ENCODE results near the gene C17orf107. TPM values are rescaled to one million over a fixed set of nuclear protein-coding genes. Genes with fewer than 3 reads are reported as not detected.
A peak's percentile ranks its signal among the peaks of the same experiment; 100 is the strongest.
"Not testable (repeated sequence)": the region's sequence is repeated elsewhere in the genome, so short reads cannot be mapped to it uniquely, and the experiment has no call there.

Gene C17orf107
- polyA plus RNA-seq, 4 donors, result 1.0 to 3.3 (median 1.5) TPM

DNA sequence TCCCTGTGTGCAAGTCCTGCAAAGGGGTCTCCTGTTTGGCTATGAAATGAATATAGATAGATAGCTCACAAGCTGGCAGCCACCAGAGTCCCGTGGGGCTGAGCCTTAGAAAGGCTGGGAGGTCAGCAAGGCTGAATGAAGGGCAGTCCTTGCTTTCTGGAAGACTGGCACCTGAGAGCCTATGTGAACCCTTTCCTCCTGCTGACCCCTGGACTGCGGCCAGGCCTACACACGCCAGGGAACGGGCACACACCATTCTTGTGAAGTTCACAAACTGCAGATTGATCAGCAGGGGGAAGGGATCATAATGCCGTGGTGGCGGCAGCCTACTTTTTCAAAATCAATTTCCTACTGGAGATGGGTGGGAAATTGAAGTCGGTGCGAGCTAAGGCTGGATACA, 985 bp upstream of the C17orf107 start:
- no peak for DNase-seq (ENCODE audit: low read depth in 4 of 4, low spot score in 3 of 4)

DNA sequence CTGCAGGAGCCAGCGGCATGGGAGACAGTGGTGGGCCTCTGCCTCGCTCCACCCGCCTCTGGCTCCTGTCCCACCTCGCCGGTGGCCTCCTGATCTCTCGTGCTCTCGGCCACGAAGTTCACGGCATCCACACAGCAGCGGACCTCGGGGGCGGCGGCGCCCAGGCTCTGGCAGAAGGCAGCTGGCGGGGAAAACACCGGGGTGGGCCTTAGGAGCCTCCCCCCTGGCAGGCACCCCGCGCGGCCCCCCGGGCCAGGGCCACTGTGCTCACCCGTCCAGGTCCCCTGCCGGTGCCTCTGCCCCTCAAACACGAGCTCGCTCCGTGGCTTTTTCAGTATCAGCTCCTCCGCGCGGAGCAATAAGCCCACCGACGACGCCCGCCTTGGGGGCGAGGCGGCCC, 409 bp upstream of the C17orf107 start:
- no peak for DNase-seq (ENCODE audit: low read depth in 4 of 4, low spot score in 3 of 4)

DNA sequence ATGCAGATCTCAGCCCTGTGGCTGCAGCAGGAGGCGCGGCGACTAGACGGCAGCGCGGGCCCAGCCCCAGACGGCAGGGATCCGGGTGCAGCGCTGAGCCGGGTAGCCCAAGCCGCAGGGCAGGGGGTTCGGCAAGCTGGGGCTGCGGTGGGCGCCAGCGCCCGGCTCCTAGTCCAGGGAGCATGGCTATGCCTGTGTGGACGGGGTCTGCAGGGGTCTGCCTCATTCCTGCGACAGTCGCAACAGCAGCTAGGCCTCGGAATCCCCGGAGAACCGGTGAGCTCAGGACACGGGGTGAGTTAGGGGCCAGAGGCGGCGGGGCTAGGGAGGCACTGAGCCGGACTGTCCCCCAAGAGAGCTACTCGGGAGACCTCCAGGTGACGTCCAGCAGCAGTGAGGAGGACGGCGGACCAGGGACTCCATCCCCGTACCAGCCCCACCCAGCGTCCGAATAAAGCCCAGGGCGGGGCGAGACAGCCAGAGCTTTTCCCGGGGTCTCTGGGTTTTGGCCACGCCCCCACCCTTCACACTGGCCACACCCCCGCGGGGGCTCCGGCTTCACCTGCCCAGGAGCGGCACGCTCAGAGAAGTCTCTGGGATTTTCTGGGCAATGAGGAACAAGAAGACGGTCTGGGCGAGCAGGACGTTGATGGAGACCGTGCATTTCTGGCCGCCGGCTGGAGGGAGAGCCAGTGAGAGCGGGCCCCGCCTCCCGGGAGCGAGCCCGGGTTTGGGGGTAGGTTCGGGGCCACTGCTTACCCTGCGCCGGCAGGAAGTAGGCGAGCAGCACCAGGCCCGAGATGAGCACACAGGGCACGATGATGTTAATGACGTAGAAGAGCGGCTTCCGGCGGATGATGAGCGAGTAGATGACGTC, 1.1 kb downstream of the C17orf107 start:
- no peak for DNase-seq (ENCODE audit: low read depth in 4 of 4, low spot score in 3 of 4)

DNA sequence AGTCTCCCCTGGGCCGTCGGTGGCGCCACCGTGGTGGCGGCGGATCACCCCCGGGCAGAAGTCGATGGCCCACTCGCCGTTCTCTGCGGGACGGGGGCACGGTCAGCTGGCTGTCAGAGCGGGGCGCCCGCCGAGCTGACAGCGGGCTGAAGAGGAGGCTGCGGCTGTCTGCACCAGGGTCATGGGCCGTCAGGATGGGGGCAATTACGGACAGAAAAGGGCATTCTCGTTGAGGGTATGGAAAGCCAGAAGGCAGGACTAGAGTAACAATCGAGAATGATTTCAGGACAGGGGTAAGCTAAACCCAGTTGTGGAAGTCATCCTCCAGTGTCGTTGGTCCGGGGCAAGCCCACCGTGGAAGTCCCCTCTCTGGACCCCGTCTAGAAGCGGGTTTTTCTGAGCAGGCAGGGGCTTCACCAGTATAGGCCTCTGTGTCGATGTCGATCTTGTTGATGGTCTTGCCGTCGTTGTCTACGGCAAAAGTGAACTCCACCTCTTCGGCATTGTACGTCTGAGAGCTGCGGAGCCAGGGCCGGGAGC, 1.8 kb downstream of the C17orf107 start:
- DNase-seq (ENCODE audit: low read depth in 4 of 4, low spot score in 3 of 4), result no peak

GRCh38 chr17:4901648-4902344, 2.5 kb downstream of the C17orf107 start:
- DNase-seq (ENCODE audit: low read depth in 4 of 4, low spot score in 3 of 4), result no peak

DNA sequence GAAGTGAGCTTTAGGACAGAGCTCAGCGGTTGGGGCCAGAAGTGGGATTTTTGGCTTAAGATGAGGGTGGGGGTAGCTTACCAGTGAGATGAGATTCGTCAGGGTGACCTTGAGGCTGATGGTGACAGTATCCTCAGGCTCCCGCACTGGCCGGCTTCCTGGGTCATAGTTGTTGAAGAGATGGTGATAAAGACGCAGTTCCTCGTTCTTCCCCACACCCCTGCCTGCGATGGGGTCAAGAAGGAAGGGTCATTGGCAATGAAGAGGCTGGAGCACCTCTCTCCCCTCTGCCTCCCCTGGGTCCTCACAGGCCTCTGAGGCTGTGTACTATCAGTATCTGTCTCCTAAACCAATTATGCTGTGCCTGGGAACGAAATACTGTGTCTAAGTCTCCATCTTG, 3.2 kb downstream of the C17orf107 start:
- DNase-seq (ENCODE audit: low read depth in 4 of 4, low spot score in 3 of 4), result no peak

- peak in 2 of 4 donors; percentile 71 to 72 for DNase-seq (ENCODE audit: low read depth in 4 of 4, low spot score in 3 of 4)
Observed at GRCh38 chr17:4903051-4903818, 3.9 kb downstream of the C17orf107 start, which contains the start of gene CHRNE. CHRNE (minus strand) TSS chr17:4903098; CDS start chr17:4903063, 35 bp downstream.

DNA sequence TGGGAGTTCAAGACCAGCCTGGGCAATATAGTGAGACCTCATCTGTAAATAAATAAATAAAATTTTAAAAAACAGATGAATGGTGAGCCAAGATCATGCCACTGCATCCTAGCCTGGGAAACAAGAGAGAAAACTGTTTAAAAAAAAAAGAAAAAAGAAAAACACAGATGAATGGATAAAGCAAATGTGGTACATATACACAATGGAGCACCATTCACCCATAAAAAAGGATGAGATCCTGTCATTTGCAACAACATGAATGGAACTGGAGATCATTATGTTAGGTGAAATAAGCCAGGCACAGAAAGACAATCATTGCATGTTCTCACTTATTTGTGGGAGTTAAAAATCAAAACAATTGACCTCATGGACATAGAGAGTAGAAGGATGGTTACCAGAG, 7.3 kb downstream of the C17orf107 start:
- not testable (repeated sequence) for DNase-seq (ENCODE audit: low read depth in 4 of 4, low spot score in 3 of 4)

DNA sequence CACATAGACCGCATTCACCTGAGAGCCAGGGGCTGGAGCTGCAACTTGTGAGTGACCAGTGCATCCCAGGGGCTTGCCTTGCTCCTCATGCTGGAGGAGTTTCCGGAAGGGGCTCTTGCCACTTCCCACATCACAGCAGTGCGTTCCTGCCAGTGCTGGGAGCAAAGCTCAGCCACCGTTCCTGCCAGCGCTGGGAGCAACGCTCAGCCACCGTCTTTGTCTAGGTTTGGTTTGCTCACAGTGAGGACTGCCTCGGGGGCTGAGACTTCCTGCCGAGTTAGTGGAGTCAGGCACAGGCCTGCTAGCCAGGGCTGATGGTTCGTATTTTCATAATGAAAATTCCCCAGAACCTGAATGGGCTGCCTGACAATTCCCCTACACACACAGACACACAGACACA, 9.0 kb downstream of the C17orf107 start:
- DNase-seq (ENCODE audit: low read depth in 4 of 4, low spot score in 3 of 4), result no peak

DNA sequence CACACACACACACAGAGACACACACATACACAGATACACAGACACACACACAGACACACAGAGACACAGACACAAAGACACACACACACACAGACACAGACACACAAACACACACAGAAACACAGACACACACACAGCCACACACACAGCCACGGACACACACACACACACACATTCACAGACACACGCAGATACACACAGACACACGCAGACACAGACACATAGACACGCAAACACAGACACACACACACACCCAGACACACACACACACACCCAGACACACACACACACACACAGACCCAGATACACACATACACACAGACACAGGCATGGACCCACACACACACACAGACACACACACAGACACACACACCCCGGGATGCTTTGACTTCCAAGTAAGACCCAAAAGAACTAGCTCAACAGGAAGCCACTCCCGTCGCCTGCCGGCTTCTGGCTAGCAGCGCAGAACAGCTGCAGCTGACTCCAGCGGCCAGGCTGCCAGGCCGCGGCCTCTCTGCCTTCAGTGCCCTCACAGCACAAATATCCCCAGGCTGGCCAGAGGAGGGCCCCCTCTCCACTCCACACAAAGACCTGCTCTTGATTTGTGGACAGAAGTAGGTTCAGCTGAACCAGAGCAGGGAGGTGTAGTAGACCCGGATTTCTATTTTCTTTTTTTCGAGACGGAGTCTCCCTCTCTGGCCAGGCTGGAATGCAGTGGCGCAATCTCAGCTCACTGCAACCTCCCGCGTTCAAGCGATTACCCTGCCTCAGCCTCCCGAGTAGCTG, 9.6 kb downstream of the C17orf107 start:
- DNase-seq (ENCODE audit: low read depth in 4 of 4, low spot score in 3 of 4), result peak in 3 of 4 donors; percentile 68 to 82 (median 76)

GRCh38 chr17:4913994-4914393, 14.7 kb downstream of the C17orf107 start:
- DNase-seq (ENCODE audit: low read depth in 4 of 4, low spot score in 3 of 4), result no peak

DNA sequence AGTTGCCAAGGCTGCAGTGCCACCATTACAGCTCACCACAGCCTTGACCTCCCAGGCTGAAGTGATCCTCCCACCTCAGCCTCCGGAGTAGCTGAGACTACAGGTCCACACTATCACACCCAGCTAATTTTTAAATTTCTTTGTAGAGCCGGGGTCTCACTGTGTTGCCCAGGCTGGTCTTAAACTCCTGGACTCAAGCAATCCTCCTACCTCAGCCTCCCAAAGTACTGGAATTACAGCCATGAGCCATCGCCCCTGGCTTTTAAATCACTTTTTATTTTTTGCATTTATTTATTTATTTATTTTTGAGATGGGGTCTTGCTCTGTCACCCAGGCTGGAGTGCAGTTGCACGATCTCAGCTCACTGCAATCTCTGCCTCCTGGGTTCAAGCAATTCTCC, 15.2 kb downstream of the C17orf107 start:
- not testable (repeated sequence) for DNase-seq (ENCODE audit: low read depth in 4 of 4, low spot score in 3 of 4)

GRCh38 chr17:4919511-4920047, 20.2 kb downstream of the C17orf107 start:
- DNase-seq (ENCODE audit: low read depth in 4 of 4, low spot score in 3 of 4), result no peak

GRCh38 chr17:4920351-4921048, 21.2 kb downstream of the C17orf107 start:
- DNase-seq (ENCODE audit: low read depth in 4 of 4, low spot score in 3 of 4), result no peak

DNA sequence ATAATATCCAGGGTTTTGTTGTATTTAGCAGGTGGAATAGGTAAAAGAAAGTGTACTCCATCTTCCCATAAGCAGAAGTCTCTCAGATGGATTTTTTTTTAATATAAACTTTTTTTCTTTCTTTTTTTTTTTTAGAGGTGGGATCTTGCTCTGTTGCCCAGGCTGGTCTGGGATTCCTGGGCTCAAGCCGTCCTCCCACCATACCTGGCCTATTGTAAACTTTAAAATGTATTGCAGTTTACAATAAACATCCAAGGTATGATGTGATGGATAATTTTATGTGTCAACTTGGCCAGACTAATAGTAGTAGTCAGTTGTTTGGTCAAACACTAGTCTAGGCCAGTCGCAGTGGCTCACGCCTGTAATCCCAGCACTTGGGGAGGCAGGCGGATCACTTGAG, 22.0 kb downstream of the C17orf107 start:
- DNase-seq (ENCODE audit: low read depth in 4 of 4, low spot score in 3 of 4), result no peak

DNA sequence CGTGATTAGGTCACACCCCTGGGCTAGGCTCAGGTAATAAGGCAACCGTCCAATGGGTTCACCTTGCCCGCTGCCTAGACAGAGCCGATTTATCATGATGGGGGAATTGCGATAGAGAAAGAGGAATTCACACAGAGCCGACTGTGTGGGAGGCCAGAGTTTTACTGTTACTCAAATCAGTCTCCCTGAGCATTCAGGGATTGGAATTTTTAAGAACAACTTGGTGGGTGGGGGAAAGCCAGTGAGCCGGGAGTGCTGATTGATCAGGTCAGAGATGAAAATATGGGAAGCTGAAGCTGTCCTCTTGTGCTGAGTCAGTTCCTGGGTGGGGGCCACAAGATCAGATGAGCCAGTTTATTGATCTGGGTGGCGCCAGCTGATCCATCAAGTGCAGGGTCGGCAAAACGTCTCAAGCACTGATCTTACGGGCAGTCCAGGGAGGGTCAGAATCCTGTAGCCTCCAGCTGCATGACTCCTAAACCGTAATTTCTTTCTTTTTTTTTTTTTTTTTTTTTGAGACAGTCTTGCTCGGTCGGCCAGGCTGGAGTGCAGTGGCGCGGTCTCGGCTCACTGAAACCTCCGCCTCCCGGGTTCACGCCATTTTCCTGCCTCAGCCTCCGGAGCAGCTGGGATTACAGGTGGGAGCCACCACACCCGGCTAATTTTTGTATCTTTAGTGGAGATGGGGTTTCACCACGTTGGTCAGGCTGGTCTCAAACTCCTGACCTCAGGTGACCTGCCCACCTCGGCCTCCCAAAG, 27.4 kb downstream of the C17orf107 start:
- DNase-seq (ENCODE audit: low read depth in 4 of 4, low spot score in 3 of 4), result not testable (repeated sequence)

DNA sequence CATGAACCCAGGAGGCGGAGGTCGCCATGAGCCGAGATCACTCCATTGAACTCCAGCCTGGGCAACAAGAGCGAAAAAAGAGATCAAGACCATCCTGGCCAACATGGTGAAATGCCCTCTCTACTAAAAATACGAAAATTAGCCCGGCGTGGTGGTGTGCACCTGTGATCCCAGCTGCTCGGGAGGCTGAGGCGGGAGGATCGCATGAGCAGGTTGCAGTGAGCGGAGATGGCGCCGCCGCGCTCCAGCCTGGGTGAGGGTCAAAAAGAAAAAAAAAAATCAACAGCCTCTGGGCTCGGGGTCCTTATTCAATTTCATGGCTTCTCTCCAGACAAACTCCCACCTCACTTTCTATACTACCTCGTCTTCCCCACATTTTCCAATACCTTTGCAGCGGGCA, 29.5 kb downstream of the C17orf107 start:
- DNase-seq (ENCODE audit: low read depth in 4 of 4, low spot score in 3 of 4), result no peak

GRCh38 chr17:4931963-4932362, 32.6 kb downstream of the C17orf107 start, which contains the start of gene GP1BA:
GP1BA (plus strand) TSS chr17:4932277; CDS start chr17:4932605, 328 bp downstream.
- DNase-seq (ENCODE audit: low read depth in 4 of 4, low spot score in 3 of 4), result no peak

Measured in right renal pelvis (tissue), 4 donors.